Activated CD4-positive, alpha-beta T cell treated with anti-CD3 and anti-CD28 coated beads, Interleukin-2, amount 10 ng/mL, durations not matched to agents 7 days and 5 days (primary cell): ENCODE measurements around the gene ANKS1A. TPM values are rescaled to one million over a fixed set of nuclear protein-coding genes. Genes with fewer than 3 reads are reported as not detected.

Experiments
- CTCF ChIA-PET: fragments of 350-600 bp; sonication (Branson Sonifier 250); formaldehyde crosslinking; loops from one replicate; lab custom pipeline; 2021; ENCODE audit warnings: antibody characterized with exemption; lab: Charles Lee
- POLR2A ChIA-PET: fragments of 350-600 bp; sonication (Branson Sonifier 250); formaldehyde crosslinking; loops from one replicate; lab custom pipeline; 2021; ENCODE audit warnings: antibody characterized with exemption; lab: Charles Lee
- DNase-seq: peaks from one replicate; pipeline ENCODE4 v3.0.0-alpha.2; 2020
- H3K27ac Mint-ChIP-seq: one replicate; pipeline ENCODE4 v1.8.0; 2021; ENCODE audit warnings: mild to moderate bottlenecking, moderate library complexity, mixed read lengths
- H3K27me3 Mint-ChIP-seq: one replicate; pipeline ENCODE4 v1.8.0; 2021; ENCODE audit warnings: mixed read lengths
- H3K36me3 Mint-ChIP-seq: one replicate; pipeline ENCODE4 v1.8.0; 2021; ENCODE audit warnings: low read depth, mixed read lengths
- H3K4me1 Mint-ChIP-seq: one replicate; pipeline ENCODE4 v1.8.0; 2021; ENCODE audit warnings: mixed read lengths
- H3K4me3 Mint-ChIP-seq: one replicate; pipeline ENCODE4 v1.8.0; 2021; ENCODE audit warnings: mild to moderate bottlenecking, moderate library complexity, mixed read lengths
- H3K9me3 Mint-ChIP-seq: one replicate; pipeline ENCODE4 v1.8.0; 2021; ENCODE audit warnings: mixed read lengths
- total RNA-seq, 2 experiments: library from RNA; stranded (reverse); gene quantifications; one replicate each; pipeline ENCODE4 v1.2.3, GENCODE V29; 2021

The ANKS1A gene
- total RNA-seq, 2 experiments from 2014 or later, result 8.4 to 8.8 TPM

- H3K36me3 Mint-ChIP-seq, result no peaks in the 10 kb centered on the region
- POLR2A ChIA-PET, result no interaction called here
- H3K9me3 Mint-ChIP-seq, result no peaks in the 10 kb centered on the region
- no peak for DNase-seq
- H3K4me1 Mint-ChIP-seq, result peaks cover 8% of the 10 kb centered on the region
- H3K27ac Mint-ChIP-seq, result no peak overlapping the region
- CTCF ChIA-PET, result no interaction called here
- no peak overlapping the region for H3K4me3 Mint-ChIP-seq
- no peaks in the 10 kb centered on the region for H3K27me3 Mint-ChIP-seq
Observed at GRCh38 chr6:35014786-35015185, 125.7 kb downstream of the ANKS1A start.

DNA sequence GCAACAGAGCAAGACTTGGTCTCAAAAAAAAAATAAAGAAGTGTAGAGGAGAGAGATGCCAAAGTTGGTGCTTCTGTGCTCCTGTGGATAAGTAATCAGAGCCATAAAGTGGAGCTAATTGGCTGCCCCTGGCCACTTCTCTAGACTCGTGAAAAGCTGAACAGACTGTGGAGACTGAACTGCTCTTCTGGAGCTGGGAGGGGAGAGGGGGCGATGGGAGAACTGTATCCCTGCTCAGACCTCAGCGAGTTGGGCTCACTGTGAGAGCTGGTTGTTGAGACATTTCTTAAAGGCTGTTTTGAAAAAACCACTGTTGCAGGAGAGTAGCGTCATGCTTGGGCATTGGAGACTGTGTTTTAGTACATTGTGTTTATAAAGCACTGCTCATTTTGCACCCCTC lies 126.4 kb downstream of the ANKS1A start:
- ChIA-PET CTCF (interaction anchor here (0.6 to 0.7 kb wide), 4 partner anchors 30 to 187 kb away, joined by 3 to 5 read pairs (median 3); no protein-coding TSS in a partner anchor), POLR2A (no interaction called here)
- no peaks in the 10 kb centered on the region for H3K9me3 Mint-ChIP-seq
- no peak overlapping the region for H3K27ac Mint-ChIP-seq
- no peak for DNase-seq
- no peaks in the 10 kb centered on the region for H3K27me3 Mint-ChIP-seq
- H3K4me1 Mint-ChIP-seq, result peaks cover 8% of the 10 kb centered on the region
- H3K36me3 Mint-ChIP-seq, result no peaks in the 10 kb centered on the region
- H3K4me3 Mint-ChIP-seq, result no peak overlapping the region

DNA sequence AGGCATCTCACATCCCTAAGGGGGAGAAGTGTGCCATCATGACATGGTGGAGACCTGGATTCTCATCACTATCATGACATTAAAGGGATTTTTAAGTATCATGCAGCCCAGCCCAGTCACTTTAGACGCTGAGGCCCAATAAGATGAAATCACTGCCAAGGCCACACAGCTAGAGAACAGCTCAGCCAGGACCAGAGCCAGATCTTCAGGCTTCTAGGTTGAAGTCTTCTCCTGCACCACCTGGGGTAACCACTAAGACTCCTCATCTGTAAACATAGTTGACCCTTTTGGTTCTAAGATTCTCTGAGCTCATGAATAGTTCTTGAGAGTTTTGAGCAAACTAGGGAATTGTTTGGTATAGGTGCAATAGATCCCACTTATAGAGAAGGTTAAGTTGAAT lies 126.9 kb downstream of the ANKS1A start:
- Mint-ChIP-seq H3K9me3 (no peaks in the 10 kb centered on the region), H3K4me3 (no peak overlapping the region), H3K27ac (no peak overlapping the region), H3K4me1 (peaks cover 6% of the 10 kb centered on the region), H3K36me3 (no peaks in the 10 kb centered on the region), H3K27me3 (no peaks in the 10 kb centered on the region)
- ChIA-PET CTCF (interaction anchor here (0.6 to 0.9 kb wide), 5 partner anchors 10 to 187 kb away, joined by 3 to 5 read pairs (median 3); no protein-coding TSS in a partner anchor), POLR2A (no interaction called here)
- DNase-seq, result no peak

GRCh38 chr6:35016502-35017321 lies 127.7 kb downstream of the ANKS1A start:
- no peak overlapping the region for H3K4me3 Mint-ChIP-seq
- DNase-seq, result no peak
- H3K4me1 Mint-ChIP-seq, result peaks cover 1% of the 10 kb centered on the region
- no peak overlapping the region for H3K27ac Mint-ChIP-seq
- H3K27me3 Mint-ChIP-seq, result no peaks in the 10 kb centered on the region
- no peaks in the 10 kb centered on the region for H3K9me3 Mint-ChIP-seq
- H3K36me3 Mint-ChIP-seq, result no peaks in the 10 kb centered on the region
- ChIA-PET CTCF (interaction anchor here (0.9 kb wide), 1 partner anchor 10 kb away, joined by 3 read pairs; no protein-coding TSS in a partner anchor), POLR2A (no interaction called here)

DNA sequence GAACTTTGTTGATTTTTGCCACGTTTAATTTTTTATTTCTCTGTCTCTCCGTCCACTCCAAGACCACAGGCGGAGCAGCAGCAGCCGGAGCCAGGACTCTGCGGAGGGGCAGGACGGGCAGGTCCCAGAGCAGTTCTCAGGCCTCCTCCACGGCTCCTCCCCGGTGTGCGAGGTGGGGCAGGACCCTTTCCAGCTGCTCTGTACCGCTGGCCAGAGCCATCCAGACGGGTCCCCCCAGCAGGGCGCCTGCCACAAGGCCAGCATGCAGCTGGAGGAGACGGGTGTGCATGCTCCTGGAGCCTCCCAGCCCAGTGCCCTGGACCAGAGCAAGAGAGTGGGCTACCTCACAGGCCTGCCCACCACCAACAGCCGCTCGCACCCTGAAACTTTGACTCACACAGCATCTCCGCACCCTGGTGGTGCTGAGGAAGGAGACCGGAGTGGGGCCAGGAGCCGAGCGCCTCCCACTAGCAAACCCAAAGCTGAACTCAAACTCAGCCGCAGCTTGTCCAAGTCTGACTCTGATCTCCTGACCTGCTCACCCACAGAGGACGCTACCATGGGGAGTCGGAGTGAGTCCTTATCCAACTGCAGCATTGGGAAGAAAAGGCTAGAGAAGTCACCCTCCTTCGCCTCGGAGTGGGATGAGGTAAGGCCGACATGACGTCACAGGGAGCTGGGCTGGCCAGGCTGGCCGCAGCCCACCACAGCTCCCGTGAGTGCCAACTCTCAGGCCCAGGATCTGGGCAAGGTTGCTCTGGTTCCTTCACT lies 128.5 kb downstream of the ANKS1A start:
- Mint-ChIP-seq H3K27me3 (no peaks in the 10 kb centered on the region), H3K4me3 (no peak overlapping the region), H3K9me3 (no peaks in the 10 kb centered on the region), H3K4me1 (no peaks in the 10 kb centered on the region), H3K36me3 (no peaks in the 10 kb centered on the region), H3K27ac (no peak overlapping the region)
- ChIA-PET CTCF (no interaction called here), POLR2A (no interaction called here)
- DNase-seq, result no peak

DNA sequence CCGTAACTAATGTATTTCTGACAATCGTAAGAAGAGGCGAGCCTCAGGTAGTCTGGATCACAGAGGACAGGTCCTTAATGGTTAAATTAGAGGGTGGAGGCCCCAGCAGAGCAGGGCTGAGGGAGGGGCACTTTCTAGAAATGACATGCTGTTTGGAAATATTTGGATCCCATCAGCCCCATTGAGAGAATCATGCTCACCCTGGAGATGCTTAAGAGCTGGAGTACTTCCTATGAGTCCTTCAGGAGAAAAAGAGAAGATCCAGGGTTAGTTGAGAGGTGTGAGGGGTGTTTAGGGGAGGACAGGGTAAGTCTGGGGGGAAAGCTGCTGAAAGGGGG lies 129.1 kb downstream of the ANKS1A start:
- Mint-ChIP-seq H3K9me3 (no peaks in the 10 kb centered on the region), H3K36me3 (no peaks in the 10 kb centered on the region), H3K27ac (no peak overlapping the region), H3K4me3 (no peak overlapping the region), H3K27me3 (no peaks in the 10 kb centered on the region), H3K4me1 (no peaks in the 10 kb centered on the region)
- no peak for DNase-seq
- CTCF ChIA-PET, result no interaction called here
- POLR2A ChIA-PET, result no interaction called here

DNA sequence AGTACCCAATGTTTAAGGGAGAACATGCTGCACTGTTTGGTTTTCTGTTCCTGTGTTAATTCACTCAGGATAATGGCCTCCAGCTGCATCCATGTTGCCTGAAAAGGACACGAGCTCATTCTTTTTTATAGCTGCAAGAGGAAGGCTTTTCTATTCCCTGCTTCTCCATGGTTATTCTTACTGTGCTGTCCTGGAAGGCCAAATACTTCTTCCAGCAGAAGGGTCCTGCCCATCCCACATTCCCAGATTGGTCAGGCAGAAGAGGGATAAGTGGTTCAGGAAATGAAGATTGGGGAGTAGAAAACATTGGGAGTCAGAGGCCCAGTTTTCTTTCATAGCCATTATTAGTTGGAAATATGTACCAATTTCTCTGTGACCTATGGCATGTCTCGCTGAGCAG lies 129.7 kb downstream of the ANKS1A start:
- no peaks in the 10 kb centered on the region for H3K36me3 Mint-ChIP-seq
- no peaks in the 10 kb centered on the region for H3K27me3 Mint-ChIP-seq
- ChIA-PET CTCF (interaction anchor here (1.4 kb wide), 1 partner anchor 12 kb away, joined by 5 read pairs; no protein-coding TSS in a partner anchor), POLR2A (no interaction called here)
- no peaks in the 10 kb centered on the region for H3K4me1 Mint-ChIP-seq
- no peak for DNase-seq
- H3K9me3 Mint-ChIP-seq, result no peaks in the 10 kb centered on the region
- H3K27ac Mint-ChIP-seq, result no peak overlapping the region
- H3K4me3 Mint-ChIP-seq, result no peak overlapping the region

GRCh38 chr6:35019171-35019570 lies 130.1 kb downstream of the ANKS1A start:
- no peaks in the 10 kb centered on the region for H3K4me1 Mint-ChIP-seq
- H3K4me3 Mint-ChIP-seq, result no peak overlapping the region
- no peaks in the 10 kb centered on the region for H3K27me3 Mint-ChIP-seq
- no peaks in the 10 kb centered on the region for H3K9me3 Mint-ChIP-seq
- H3K27ac Mint-ChIP-seq, result no peak overlapping the region
- ChIA-PET POLR2A (no interaction called here), CTCF (interaction anchor here (0.9 to 1.4 kb wide), 2 partner anchors 12 to 181 kb away, joined by 3 to 5 read pairs; no protein-coding TSS in a partner anchor)
- H3K36me3 Mint-ChIP-seq, result no peaks in the 10 kb centered on the region
- no peak for DNase-seq

DNA sequence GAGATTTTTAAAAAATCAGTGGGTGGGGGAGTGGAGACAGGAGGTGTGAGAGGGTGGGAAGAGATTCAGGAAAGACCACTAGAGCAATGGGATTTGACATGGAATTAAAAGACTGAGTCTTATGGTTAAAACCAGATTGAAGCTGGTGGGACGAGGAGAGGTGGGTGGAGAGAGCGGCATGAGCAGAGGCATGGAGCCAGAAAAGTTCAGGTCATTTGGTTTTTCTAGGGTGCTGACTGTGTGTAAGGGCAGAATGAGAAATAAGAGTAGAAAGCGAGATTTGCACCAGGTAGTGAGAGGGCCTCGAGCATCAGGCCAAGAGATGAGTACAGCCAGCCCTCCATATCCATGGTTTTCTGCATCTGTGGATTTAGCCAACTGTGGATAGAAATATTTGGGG lies 130.8 kb downstream of the ANKS1A start:
- Mint-ChIP-seq H3K9me3 (no peaks in the 10 kb centered on the region), H3K4me1 (no peaks in the 10 kb centered on the region), H3K27me3 (no peaks in the 10 kb centered on the region), H3K27ac (no peak overlapping the region), H3K4me3 (no peak overlapping the region), H3K36me3 (no peaks in the 10 kb centered on the region)
- ChIA-PET POLR2A (no interaction called here), CTCF (interaction anchor here (0.9 to 1.4 kb wide), 2 partner anchors 11 to 182 kb away, joined by 3 to 5 read pairs; no protein-coding TSS in a partner anchor)
- DNase-seq, result no peak

DNA sequence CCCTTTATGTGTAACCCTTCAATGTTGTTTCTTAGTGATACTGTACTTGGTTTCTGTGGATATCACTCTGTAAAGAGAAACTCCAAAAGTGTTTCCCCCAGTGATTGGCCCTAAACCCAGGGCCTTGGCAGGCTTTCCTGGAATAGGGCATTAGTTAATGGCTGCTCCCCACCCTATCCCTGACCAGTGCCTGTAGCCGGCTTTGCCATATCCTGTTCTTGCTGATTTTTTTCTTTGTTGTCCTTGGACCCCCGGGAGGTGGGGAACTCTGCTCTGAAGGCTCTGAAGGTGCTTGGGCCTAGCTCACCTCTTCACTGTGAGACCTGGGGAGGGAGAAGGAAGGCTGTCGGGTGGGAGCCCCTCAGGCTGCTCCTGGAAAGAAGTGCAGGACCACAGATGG lies 131.9 kb downstream of the ANKS1A start:
- Mint-ChIP-seq H3K4me1 (no peaks in the 10 kb centered on the region), H3K9me3 (no peaks in the 10 kb centered on the region), H3K4me3 (no peak overlapping the region), H3K27ac (no peak overlapping the region), H3K27me3 (no peaks in the 10 kb centered on the region), H3K36me3 (no peaks in the 10 kb centered on the region)
- POLR2A ChIA-PET, result no interaction called here
- DNase-seq, result no peak
- CTCF ChIA-PET, result interaction anchor here (1.7 kb wide), 1 partner anchor 9 kb away, joined by 9 read pairs; no protein-coding TSS in a partner anchor

DNA sequence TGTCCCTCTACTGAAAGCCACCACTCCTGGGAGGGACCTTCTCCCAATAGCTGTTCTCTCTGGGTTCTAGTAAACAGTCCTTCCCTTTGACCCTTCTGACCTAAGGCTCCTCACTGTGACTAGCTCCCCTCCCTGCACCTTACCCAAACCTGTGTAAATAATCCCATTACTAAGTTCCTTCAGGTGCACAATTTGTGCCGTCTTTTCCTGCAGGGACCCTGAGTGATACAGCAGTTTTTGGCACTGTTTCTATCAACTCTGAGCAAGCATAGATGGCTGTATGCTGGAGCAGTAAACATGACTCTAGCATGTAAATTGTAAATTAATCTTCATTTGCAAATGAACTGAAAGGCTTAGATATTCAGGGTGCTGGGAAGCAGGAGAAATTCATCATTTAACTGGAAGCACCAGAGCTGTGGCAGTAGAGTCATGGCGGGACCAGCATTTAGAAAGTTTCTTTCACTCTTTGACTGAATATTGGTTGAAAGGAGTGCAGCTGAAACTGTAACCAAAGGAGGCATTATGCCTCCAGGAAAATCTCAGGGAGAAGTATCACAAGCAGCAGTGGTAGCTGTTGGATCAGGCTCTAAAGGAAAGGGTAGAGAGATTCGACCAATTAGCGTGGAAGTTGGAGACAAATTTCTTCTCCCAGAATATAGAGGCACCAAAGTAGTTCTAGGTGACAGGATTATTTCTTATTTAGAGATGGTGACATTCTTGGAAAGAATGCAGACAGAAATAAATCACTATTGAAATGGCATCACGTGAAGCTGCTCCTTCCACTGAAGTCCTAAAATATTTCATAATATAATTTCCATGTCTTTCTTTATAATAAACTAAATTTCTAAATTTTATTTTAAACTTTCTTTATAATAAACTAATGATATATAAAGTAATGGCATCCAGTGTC lies 134.3 kb downstream of the ANKS1A start:
- Mint-ChIP-seq H3K27ac (no peak overlapping the region), H3K4me1 (no peaks in the 10 kb centered on the region), H3K27me3 (no peaks in the 10 kb centered on the region), H3K4me3 (no peak overlapping the region), H3K36me3 (no peaks in the 10 kb centered on the region), H3K9me3 (no peaks in the 10 kb centered on the region)
- DNase-seq, result no peak
- ChIA-PET POLR2A (no interaction called here), CTCF (no interaction called here)

- no peaks in the 10 kb centered on the region for H3K36me3 Mint-ChIP-seq
- no peaks in the 10 kb centered on the region for H3K27me3 Mint-ChIP-seq
- ChIA-PET CTCF (no interaction called here), POLR2A (no interaction called here)
- no peaks in the 10 kb centered on the region for H3K9me3 Mint-ChIP-seq
- no peak overlapping the region for H3K4me3 Mint-ChIP-seq
- H3K27ac Mint-ChIP-seq, result no peak overlapping the region
- no peaks in the 10 kb centered on the region for H3K4me1 Mint-ChIP-seq
- DNase-seq, result no peak
Observed at GRCh38 chr6:35024551-35025054, 135.5 kb downstream of the ANKS1A start.
